Vagina (tissue), 2 donors: ENCODE data around the gene ST6GALNAC3. TPM values are rescaled to one million over a fixed set of nuclear protein-coding genes. Genes with fewer than 3 reads are reported as not detected.

Experiments used
- DNase-seq, 2 donors: peaks; one replicate each; pipeline ENCODE4 v3.0.0-alpha.2; 2017; ENCODE audit errors: extremely low spot score in 2 of 2
- H3K27ac ChIP-seq: fragments of 200-600 bp; sonication (generic); one replicate; pipeline ENCODE4 v1.5.1; 2019
- H3K27me3 ChIP-seq: fragments of 200-600 bp; sonication (generic); one replicate; pipeline ENCODE4 v1.5.1; 2019
- H3K36me3 ChIP-seq, 2 donors: fragments of 200-600 bp; sonication (generic); one replicate each; pipeline ENCODE4 v1.5.1; 2017 to 2019
- H3K4me1 ChIP-seq: fragments of 200-600 bp; sonication (generic); one replicate; pipeline ENCODE4 v1.5.1; 2019
- H3K4me3 ChIP-seq, 2 donors: fragments of 200-600 bp; sonication (generic); 1 replicate in 1 of 2; 2 replicates in 1 of 2; pipeline ENCODE4 v1.5.1; 2016 to 2019
- H3K9me3 ChIP-seq: fragments of 200-600 bp; sonication (generic); one replicate; pipeline ENCODE4 v1.5.1; 2019
- POLR2A ChIP-seq, 2 donors: fragments of 450-650 bp; IDR thresholded peaks; one replicate each; pipeline ENCODE4 v1.6.1; 2017; ENCODE audit warnings: antibody characterized with exemption in 2 of 2, mild to moderate bottlenecking in 2 of 2, moderate library complexity in 2 of 2
- POLR2AphosphoS5 ChIP-seq, 2 donors: sonication (generic); formaldehyde crosslinking; IDR thresholded peaks; one replicate each; pipeline ENCODE4 v1.9.0; 2017; ENCODE audit warnings: antibody characterized with exemption in 2 of 2, mild to moderate bottlenecking in 2 of 2, low read depth in 1 of 2; ENCODE audit not compliant: insufficient read depth in 1 of 2
- intact Hi-C: fragments of 100-400 bp; cut with DNase I; formaldehyde crosslinking; loops from one replicate; pipeline ENCODE4 v1.15.1; 2023
- total RNA-seq: library from RNA; depleted of rRNA; stranded (reverse); fragments of >200 nt; gene quantifications from one replicate; pipeline ENCODE4 v1.2.3, GENCODE V29; 2016
- TF ChIP-seq, protein P1 (sequence below), 3 experiments: fragments of 450-650 bp in 2 of 3; fragments of 200-600 bp in 1 of 3; sonication (generic) in 1 of 3; IDR thresholded peaks; one replicate each; pipeline ENCODE4 v1.5.1; 2017 to 2019; ENCODE audit warnings: antibody characterized with exemption in 3 of 3, mild to moderate bottlenecking in 2 of 3, moderate library complexity in 2 of 3

The ST6GALNAC3 gene
- total RNA-seq, 1 donor from 2014 or later: 21.1 TPM

DNA sequence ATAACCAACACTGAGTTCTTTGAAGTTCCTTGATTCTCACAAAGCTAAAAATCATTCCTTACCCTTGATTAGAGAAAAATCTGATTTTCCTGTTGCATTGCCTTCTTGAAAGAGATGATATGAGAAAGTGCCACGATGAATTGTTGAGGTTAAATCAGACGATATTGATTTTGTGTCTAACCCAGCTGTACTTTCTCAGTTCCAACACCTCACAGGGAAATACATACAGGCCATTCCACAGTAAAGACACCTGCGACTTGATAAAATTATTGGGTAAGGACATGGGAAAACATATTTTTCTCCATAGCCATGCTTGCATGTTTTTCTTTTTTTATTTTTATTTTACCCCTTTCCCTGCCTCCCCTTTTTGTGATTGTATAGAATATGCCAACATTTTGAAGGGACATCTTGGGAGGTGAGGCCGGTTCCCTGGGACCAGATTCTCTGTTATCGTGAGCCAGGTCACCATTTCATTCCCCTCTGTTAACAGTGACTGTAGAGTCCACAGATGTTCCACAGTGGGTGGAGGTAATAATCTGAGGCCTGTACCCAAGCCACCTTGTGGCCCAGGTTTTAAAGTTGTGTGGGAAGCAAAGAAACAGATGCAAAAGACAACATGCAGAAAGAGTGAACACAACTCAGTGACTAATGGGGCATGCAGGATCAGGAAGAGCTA, 537.4 kb downstream of the ST6GALNAC3 start:
- TF ChIP-seq POLR2AphosphoS5 (IDR thresholded peaks at IDR 0.05; ENCODE audit: insufficient read depth in 1 of 2, low read depth in 1 of 2) (no peak), POLR2A (IDR thresholded peaks at IDR 0.05) (no peak)
- TF ChIP-seq, protein P1, sequence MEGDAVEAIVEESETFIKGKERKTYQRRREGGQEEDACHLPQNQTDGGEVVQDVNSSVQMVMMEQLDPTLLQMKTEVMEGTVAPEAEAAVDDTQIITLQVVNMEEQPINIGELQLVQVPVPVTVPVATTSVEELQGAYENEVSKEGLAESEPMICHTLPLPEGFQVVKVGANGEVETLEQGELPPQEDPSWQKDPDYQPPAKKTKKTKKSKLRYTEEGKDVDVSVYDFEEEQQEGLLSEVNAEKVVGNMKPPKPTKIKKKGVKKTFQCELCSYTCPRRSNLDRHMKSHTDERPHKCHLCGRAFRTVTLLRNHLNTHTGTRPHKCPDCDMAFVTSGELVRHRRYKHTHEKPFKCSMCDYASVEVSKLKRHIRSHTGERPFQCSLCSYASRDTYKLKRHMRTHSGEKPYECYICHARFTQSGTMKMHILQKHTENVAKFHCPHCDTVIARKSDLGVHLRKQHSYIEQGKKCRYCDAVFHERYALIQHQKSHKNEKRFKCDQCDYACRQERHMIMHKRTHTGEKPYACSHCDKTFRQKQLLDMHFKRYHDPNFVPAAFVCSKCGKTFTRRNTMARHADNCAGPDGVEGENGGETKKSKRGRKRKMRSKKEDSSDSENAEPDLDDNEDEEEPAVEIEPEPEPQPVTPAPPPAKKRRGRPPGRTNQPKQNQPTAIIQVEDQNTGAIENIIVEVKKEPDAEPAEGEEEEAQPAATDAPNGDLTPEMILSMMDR (IDR thresholded peaks at IDR 0.05): no peak
- Histone ChIP-seq H3K27ac (no peak overlapping the region), H3K4me1 (peaks cover 12% of the 10 kb centered on the region), H3K36me3 (no peaks in the 10 kb centered on the region), H3K9me3 (no peaks in the 10 kb centered on the region), H3K27me3 (no peaks in the 10 kb centered on the region), H3K4me3 (no peak overlapping the region)
- no peak for DNase-seq
- intact Hi-C loops: no loop called here

GRCh38 chr1:76613886-76614285, 539.3 kb downstream of the ST6GALNAC3 start:
- peaks cover 12% of the 10 kb centered on the region for H3K4me1 ChIP-seq
- no peak for DNase-seq
- intact Hi-C loops: no loop called here
- TF ChIP-seq POLR2AphosphoS5 (IDR thresholded peaks at IDR 0.05; ENCODE audit: insufficient read depth in 1 of 2, low read depth in 1 of 2) (no peak), POLR2A (IDR thresholded peaks at IDR 0.05) (no peak)
- TF ChIP-seq, protein P1 (IDR thresholded peaks at IDR 0.05): no peak
- H3K36me3 ChIP-seq: no peaks in the 10 kb centered on the region
- H3K4me3 ChIP-seq: no peak overlapping the region
- no peaks in the 10 kb centered on the region for H3K27me3 ChIP-seq
- H3K9me3 ChIP-seq: no peaks in the 10 kb centered on the region
- H3K27ac ChIP-seq: no peak overlapping the region

DNA sequence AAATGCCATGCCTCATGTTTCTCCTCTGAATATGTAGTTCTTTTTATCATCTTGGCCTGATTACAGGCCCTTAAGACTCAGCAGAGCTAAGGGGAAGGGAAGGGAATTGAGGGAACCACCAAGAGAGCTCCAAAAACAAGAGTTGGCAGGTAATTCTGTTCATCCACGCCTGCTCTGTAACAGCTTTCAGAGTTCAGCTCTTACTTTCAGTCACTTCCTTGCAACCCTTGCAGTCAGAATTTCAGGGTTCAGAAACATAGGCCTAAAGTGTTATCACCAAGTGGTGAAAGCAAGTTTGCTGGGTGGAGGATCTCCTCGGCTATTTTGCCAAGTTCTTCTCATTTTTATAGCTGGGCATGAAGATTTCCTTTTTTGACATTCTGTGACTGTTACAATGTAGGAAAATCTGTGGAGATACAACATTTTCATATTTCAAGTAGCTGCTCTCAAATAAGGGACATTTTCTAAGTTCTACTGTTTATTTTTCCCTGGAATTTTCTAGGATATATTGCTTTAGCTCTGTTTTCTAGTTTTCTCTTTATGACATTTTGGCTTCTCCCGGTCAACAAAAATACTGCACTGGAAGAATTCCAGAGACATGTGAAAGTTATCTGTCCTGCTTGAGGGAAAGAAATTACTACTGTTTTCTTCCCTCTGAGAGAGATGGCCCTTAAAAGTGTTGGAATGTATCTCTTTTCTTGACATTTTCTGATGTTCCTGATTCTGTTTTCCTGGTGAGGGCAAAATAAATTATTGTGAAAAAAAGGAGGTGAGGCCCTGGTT, 540.9 kb downstream of the ST6GALNAC3 start:
- TF ChIP-seq, protein P1 (IDR thresholded peaks at IDR 0.05): no peak
- TF ChIP-seq POLR2A (IDR thresholded peaks at IDR 0.05) (no peak), POLR2AphosphoS5 (IDR thresholded peaks at IDR 0.05; ENCODE audit: insufficient read depth in 1 of 2, low read depth in 1 of 2) (no peak)
- Histone ChIP-seq H3K4me3 (no peak overlapping the region), H3K4me1 (peaks cover 12% of the 10 kb centered on the region), H3K27ac (no peak overlapping the region), H3K9me3 (no peaks in the 10 kb centered on the region), H3K27me3 (no peaks in the 10 kb centered on the region), H3K36me3 (no peaks in the 10 kb centered on the region)
- intact Hi-C loops: no loop called here
- DNase-seq: no peak

- no peak for DNase-seq
- TF ChIP-seq POLR2AphosphoS5 (IDR thresholded peaks at IDR 0.05; ENCODE audit: insufficient read depth in 1 of 2, low read depth in 1 of 2): no peak
- TF ChIP-seq, protein P1 (IDR thresholded peaks at IDR 0.05): no peak
- TF ChIP-seq POLR2A (IDR thresholded peaks at IDR 0.05): no peak
- Histone ChIP-seq H3K4me1 (peaks cover 5% of the 10 kb centered on the region), H3K27me3 (no peaks in the 10 kb centered on the region), H3K9me3 (no peaks in the 10 kb centered on the region), H3K27ac (no peak overlapping the region), H3K36me3 (no peaks in the 10 kb centered on the region), H3K4me3 (no peak overlapping the region)
- intact Hi-C loops: no loop called here
Measured at GRCh38 chr1:76620371-76620770, 545.8 kb downstream of the ST6GALNAC3 start.
